Right ventricle myocardium inferior (tissue), 1 donor: ENCODE results near the gene RNASE9. TPM values are rescaled to one million over a fixed set of nuclear protein-coding genes. Genes with fewer than 3 reads are reported as not detected.
"Not testable (repeated sequence)": the region's sequence is repeated elsewhere in the genome, so short reads cannot be mapped to it uniquely, and the experiment has no call there.

ENCODE experiments used
- ATAC-seq: fragments of 200-7000 bp; cut with Tn5 transposase; one replicate; pipeline ENCODE4 v1.9.1; 2020; ENCODE audit warnings: mild to moderate bottlenecking, moderate library complexity
- DNase-seq: peaks from one replicate; pipeline ENCODE4 v3.0.0; 2021; ENCODE audit errors: missing footprints
- intact Hi-C: fragments of 100-400 bp; cut with DNase I; formaldehyde crosslinking; loops from one replicate; pipeline ENCODE4 v1.11.0; 2022
- total RNA-seq: library from RNA; stranded (reverse); fragmentation: NEBNext Ultra II Directional; extraction: Animal tissue kit (Norgen Biotek cat#: 25700); gene quantifications from one replicate; pipeline ENCODE4 v1.2.1, GENCODE V29; 2021
- donor health status: DM: no; HTN: yes; CAD: no; lungs with severe emphysema.

RNASE9 gene
- total RNA-seq, 1 donor from 2014 or later: not detected

DNA sequence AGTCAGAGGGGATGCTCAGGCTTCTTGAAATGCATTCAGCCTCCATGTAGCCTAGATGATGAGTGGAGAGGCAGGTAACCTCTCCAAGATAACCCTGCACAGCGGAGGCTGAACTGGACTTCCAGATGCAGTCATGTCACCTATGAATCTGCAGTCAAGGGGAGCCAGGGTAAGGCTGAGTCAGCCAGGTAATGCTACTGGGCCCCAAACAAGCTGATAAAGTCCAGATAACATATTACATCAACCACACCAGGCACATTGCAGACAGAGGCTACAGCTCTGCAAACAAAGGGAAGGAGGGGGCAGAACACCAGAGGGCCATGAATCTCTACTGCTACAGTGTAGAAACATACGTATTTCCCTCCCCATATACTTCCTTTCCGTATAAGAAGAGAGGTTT, 14.0 kb downstream of the RNASE9 start:
- ATAC-seq: no peak
- intact Hi-C loops: no loop called here
- DNase-seq: no peak

DNA sequence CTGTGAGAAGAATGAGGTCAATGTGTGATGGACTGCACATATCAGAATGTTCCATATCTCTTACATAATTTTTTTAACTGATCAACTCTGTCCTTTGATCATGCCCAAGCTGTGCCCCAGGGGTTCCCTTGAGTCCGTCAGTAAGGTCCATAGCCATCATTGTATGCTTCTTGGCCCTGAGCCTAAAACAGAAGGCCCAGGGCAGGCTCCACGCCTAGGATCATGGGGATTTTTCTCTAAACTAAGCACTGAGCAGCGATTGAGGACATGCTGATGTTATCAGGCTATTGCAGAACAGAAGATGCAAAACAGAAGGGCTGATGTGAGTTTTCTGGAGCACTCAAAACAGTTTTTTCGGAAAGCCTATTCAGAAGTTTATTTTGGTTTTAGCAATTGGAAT, 20.9 kb downstream of the RNASE9 start:
- intact Hi-C loops: no loop called here
- no peak for DNase-seq

DNA sequence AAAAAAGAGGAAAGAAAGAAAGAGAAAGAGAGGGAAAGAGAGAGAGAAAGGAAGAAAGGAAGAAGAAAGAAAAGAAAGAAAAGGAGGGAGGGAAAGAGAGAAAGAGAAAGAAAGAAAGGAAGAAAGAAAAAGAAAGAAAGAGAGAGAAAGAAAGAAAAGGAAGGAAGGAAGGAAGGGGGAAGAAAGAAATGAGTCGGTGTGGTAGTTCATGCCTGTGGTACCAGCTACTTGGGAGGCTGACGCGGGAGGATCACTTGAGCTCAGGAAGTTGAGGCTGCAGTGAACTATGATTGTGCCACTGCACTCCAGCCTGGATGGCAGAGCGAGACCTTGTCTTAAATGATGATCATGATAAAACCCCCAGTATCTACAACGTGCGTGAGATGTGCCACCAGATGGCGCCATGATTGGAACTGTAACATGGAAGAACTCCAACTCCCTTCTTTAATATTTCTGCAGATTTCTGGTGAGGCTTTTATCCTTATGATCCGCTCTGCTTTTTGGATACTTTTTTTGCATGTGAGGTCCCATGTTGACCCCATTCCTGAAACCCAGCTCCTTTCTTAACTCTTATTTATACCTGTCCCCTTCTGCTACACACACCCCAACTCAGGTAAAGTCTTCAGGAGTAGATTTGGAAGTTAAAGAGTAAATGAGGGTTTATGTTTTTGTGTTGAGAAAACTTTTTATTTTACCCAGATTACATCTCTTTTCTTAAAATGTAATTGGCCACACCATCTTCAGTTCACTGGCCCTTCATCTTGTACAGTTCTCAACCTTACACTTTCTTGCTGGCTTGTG, 29.9 kb downstream of the RNASE9 start:
- intact Hi-C loops: loop anchor here (5.0 kb wide), 2 partner anchors 76 to 161 kb away; no protein-coding TSS in a partner anchor
- DNase-seq: peak; percentile 83
- no peak for ATAC-seq

More for the DNA sequence above, 20.9 kb downstream of the RNASE9 start:
- no peak for ATAC-seq

DNA sequence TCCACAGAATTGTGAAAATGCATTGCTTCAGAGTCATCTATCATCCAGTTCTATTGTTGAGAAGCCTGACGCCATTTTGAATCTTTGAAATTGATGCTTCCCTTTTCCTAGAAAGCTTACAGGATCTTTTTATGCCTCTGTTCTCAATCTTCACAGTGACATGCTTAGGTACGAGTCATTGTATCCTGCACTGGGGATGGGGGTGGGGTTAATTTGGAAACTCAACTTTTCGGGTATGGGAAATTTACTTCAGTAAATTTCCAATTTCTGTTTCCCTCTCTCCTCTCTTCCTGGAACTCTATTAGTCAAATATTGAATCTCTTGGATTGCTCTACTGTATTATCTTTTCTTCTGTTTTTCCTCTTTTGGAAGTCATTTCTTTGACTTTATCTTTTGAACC, 31.0 kb downstream of the RNASE9 start:
- intact Hi-C loops: loop anchor here (5.0 kb wide), 2 partner anchors 77 to 162 kb away; no protein-coding TSS in a partner anchor
- no peak for ATAC-seq

DNA sequence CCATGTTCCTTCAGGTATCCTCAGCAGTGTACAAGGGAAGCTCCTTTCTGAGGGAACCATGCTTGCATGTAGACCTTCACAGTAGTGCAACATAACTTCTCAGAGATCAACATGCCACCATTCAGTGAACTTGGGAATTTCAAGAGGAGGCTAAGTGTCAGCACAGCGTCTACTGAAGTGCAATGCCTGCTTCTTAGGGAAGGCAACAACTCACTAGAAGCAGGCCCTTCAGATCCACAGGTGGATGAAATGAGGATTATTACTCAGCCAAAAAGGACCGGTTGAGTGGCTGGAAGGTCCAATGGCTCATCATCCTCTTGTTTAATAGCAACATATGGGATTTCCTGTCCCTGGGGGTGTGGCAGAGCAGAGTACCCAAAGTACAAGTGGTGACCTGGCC, 36.8 kb downstream of the RNASE9 start:
- intact Hi-C loops: no loop called here
- ATAC-seq (no peak), DNase-seq (no peak)

More for the DNA sequence above, 31.0 kb downstream of the RNASE9 start:
- DNase-seq: no peak

DNA sequence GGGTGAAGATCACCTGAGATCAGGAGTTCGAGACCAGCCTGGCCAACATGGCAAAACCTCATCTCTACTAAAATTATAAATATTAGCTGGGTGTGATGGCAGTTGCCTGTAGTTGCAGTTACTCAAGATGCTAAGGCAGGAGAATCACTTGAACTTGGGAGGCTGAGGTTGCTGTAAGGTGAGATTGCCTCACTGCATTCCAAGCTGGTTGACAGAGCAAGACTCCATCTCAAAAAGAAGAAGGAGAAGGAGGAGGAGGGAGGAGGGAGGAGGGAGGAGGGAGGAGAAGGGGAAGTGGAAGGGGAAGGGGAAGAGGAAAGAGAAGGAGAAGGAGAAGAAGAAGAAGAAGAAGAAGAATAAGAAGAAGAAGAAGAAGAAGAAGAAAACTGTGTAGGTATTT, 38.5 kb downstream of the RNASE9 start:
- ATAC-seq (no peak), DNase-seq (no peak)
- intact Hi-C loops: no loop called here

DNA sequence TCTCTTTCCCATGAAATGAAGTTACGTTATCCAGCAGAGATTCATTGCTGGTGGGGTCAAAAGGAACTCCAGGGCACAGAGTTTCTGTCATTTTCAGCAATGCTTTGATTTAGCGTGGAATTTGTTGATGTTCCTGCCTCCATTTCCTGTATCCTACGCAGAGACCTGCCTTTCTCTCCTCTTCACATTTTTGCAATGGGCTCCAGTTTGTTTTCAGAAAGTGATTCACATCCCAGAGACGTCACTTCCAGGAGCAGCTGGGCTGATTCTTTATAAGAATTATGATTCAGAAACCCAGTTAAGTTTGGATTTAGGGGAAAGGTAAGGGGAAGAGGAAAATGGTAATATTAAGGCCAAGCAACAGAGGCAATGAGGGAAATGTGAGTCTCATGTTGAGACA, 43.9 kb downstream of the RNASE9 start:
- ATAC-seq (no peak), DNase-seq (no peak)
- intact Hi-C loops: no loop called here

DNA sequence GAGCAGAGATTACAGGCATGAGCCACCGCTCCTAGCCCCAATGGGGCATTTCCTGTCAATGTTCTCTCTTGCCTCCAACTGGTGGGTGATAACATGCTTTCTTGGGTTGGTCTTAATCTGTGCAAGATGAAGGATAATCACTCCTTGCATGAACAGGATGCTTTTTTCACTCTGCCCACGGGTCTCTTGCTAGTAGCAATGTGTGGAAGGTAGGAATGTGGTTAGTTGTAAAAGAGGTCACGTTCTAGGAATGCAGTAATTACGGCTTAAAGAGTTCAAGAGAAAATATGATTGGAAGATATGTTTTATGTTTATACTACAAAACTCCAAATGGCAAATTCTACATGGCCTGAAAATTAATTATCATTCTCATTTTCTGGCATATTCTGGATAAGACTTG, 45.0 kb downstream of the RNASE9 start:
- no peak for ATAC-seq
- DNase-seq: no peak
- intact Hi-C loops: no loop called here

DNA sequence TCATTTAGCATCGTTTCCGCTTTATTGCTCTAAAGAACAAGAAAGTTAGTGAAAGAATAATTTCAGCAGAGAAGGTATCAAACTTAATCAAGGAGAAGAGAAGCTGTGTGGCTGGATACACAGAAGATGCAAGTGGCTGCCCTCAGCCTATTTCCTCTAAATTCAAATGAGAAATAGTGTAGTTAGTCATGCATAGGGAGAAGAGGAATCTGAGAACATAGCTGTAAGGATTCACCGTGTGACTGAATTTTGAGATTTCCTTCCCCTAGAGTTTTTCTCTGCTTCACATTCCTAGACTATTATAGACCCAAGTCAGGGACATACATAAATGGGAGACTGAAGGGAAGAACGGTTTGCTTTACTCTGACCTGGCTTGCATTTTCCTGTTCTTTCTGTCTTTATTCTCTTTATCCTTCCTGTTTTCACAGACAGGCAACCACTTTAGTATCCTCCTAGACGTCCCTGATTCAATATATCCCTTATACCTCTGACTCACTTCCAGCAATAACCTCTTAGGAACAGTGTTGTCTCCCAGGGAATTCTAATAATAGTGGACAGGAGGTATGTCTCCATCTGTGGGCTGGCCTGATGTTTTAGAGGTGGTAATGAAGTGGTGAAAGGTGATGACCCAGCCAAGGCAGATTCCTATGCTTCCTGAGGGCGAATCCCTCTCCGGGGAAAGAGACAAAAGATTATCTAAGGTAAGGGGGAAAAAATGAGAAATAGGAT, 48.5 kb downstream of the RNASE9 start:
- ATAC-seq: no peak

DNA sequence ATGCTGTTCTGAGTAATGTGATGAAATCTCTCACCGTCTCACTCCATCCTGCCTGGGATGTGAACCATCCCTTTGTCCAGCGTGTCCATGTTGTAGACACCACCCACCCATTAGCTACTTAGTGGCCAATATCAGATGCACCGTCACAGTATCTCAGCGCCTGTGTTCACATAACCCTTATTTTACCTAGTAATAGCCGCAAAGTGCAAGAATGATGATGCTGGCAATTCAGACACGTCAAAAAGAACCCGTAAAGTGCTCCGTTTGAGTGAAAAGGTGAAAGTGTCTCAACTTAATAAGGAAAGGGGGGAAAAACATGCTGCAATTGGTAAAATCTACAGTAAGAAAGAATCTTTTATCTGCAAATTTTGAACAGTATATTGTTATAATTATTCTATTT, 52.5 kb downstream of the RNASE9 start:
- ATAC-seq: no peak
- no peak for DNase-seq
- intact Hi-C loops: no loop called here

More for the DNA sequence above, 48.5 kb downstream of the RNASE9 start:
- intact Hi-C loops: no loop called here
- DNase-seq: no peak

DNA sequence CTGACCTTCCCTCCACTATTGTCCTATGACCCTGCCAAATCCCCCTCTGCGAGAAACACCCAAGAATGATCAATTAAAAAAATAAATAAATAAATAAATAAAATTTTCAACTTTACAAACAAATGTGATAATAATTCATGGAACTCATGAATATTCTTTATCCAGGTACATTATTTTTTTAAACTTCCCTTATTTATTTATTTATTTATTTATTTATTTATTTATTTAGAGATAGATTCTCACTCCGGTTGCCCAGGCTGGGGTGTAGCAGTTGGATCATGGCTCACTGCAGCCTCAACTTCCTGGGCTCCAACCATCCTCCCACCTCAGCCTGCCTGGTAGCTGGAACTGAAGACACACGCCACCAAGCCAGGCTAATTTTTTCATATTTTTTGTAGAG, 53.3 kb downstream of the RNASE9 start:
- DNase-seq, ATAC-seq, intact Hi-C loops: not testable (repeated sequence)

DNA sequence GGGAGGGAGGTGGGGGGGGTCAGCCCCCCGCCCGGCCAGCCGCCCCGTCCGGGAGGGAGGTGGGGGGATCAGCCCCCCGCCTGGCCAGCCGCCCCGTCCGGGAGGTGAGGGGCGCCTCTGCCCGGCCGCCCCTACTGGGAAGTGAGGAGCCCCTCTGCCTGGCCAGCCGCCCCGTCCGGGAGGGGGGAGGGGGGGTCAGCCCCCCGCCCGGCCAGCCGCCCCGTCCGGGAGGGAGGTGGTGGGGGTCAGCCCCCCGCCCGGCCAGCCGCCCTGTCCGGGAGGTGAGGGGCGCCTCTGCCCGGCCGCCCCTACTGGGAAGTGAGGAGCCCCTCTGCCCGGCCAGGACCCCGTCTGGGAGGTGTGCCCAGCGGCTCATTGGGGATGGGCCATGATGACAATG, 54.1 kb downstream of the RNASE9 start:
- ATAC-seq, DNase-seq, intact Hi-C loops: not testable (repeated sequence)

DNA sequence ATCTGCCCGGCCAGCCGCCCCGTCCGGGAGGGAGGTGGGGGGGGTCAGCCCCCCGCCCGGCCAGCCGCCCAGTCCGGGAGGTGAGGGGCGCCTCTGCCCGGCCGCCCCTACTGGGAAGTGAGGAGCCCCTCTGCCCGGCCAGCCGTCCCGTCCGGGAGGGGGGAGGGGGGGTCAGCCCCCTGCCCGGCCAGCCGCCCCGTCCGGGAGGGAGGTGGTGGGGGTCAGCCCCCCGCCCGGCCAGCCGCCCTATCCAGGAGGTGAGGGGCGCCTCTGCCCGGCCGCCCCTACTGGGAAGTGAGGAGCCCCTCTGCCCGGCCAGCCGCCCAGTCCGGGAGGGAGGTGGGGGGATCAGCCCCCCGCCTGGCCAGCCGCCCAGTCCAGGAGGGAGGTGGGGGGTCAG, 54.6 kb downstream of the RNASE9 start:
- ATAC-seq, intact Hi-C loops, DNase-seq: not testable (repeated sequence)

Other genes with a start within 250 kb of the RNASE9 start
- 41.0 TPM for gene CCNB1IP1, start 227.8 kb downstream of the RNASE9 start, total RNA-seq
- gene PARP2, start 217.4 kb downstream of the RNASE9 start, total RNA-seq: 15.7 TPM
- 8.2 TPM for gene TEP1, start 147.5 kb downstream of the RNASE9 start, total RNA-seq
- gene KLHL33, start 124.9 kb downstream of the RNASE9 start, total RNA-seq: 0.62 TPM
- gene OSGEP, start 106.2 kb downstream of the RNASE9 start, total RNA-seq: 18.8 TPM
- gene APEX1, start 105.8 kb downstream of the RNASE9 start, total RNA-seq: 67.2 TPM
- 17.2 TPM for gene PIP4P1, start 99.6 kb downstream of the RNASE9 start, total RNA-seq
- 7.6 TPM for gene PNP, start 91.6 kb downstream of the RNASE9 start, total RNA-seq
- 0.27 TPM for gene RNASE10, start 55.5 kb downstream of the RNASE9 start, total RNA-seq
- gene RNASE11, start 27.0 kb upstream of the RNASE9 start, total RNA-seq: not detected
- not detected for gene RNASE12, start 30.3 kb upstream of the RNASE9 start, total RNA-seq
- not detected for gene OR6S1, start 80.6 kb upstream of the RNASE9 start, total RNA-seq
- gene RNASE4, start 123.5 kb upstream of the RNASE9 start, total RNA-seq: 11.9 TPM
- 4.5 TPM for gene ANG, start 127.7 kb upstream of the RNASE9 start, total RNA-seq
- not detected for gene EDDM3A, start 184.8 kb upstream of the RNASE9 start, total RNA-seq
- gene EDDM3B, start 207.4 kb upstream of the RNASE9 start, total RNA-seq: not detected
- gene RNASE6, start 220.2 kb upstream of the RNASE9 start, total RNA-seq: 8.3 TPM
- gene RNASE1, start 241.8 kb upstream of the RNASE9 start, total RNA-seq: 373 TPM